HL-60 (cell line): ENCODE results near the gene SLC17A9.

Experiments
- GABPA ChIP-seq: IDR thresholded peaks from 2 replicates; pipeline ENCODE4 v1.6.1; 2012; ENCODE audit warnings: low read depth
- POLR2AphosphoS5 ChIP-seq: IDR thresholded peaks from 2 replicates; pipeline ENCODE4 v1.6.1; 2012; ENCODE audit warnings: low read depth
- TF ChIP-seq, protein P1 (sequence below): IDR thresholded peaks from one replicate; pipeline ENCODE4 v1.5.1; 2011; ENCODE audit warnings: low read length, control low read depth, inconsistent platforms; ENCODE audit not compliant: insufficient read depth

DNA sequence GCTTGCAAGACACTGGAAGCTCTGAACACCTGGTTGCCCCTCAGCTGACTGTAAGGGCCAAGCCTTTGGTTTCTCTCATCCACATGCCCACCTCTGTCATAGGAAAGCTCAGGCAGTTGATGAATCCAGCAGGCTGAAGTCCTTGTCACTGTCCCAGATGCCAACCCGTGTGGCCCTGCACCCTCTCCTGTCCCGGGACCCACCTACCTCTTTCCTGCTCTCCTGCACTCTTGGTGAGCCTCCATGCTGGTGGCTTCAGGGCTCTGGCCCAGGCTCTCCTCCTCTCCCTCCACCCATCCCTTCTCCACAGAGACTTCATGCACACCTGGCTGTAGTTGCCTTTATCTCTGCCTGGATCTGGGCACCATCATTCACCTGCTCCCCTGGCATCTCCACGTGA is 18.5 kb upstream of the SLC17A9 start:
- TF ChIP-seq, protein P1, sequence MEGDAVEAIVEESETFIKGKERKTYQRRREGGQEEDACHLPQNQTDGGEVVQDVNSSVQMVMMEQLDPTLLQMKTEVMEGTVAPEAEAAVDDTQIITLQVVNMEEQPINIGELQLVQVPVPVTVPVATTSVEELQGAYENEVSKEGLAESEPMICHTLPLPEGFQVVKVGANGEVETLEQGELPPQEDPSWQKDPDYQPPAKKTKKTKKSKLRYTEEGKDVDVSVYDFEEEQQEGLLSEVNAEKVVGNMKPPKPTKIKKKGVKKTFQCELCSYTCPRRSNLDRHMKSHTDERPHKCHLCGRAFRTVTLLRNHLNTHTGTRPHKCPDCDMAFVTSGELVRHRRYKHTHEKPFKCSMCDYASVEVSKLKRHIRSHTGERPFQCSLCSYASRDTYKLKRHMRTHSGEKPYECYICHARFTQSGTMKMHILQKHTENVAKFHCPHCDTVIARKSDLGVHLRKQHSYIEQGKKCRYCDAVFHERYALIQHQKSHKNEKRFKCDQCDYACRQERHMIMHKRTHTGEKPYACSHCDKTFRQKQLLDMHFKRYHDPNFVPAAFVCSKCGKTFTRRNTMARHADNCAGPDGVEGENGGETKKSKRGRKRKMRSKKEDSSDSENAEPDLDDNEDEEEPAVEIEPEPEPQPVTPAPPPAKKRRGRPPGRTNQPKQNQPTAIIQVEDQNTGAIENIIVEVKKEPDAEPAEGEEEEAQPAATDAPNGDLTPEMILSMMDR: no peak
- no peak for TF ChIP-seq GABPA
- no peak for TF ChIP-seq POLR2AphosphoS5
